HEK293 (cell line): ENCODE measurements around the gene KCNJ14.

Source experiments
- CTCF ChIA-PET: fragments of 350-600 bp; formaldehyde crosslinking; extraction: SDS; loops from one replicate; lab custom pipeline; 2021; ENCODE audit warnings: antibody characterized with exemption; lab: Yijun Ruan, JAX
- POLR2A ChIA-PET: fragments of 300-600 bp; formaldehyde crosslinking; extraction: SDS; loops from one replicate; lab custom pipeline; 2020; ENCODE audit warnings: antibody characterized with exemption, inconsistent platforms; lab: Yijun Ruan, JAX
- H3K27ac ChIP-seq: fragments of 200-500 bp; sonication (Bioruptor generic); 2 replicates; pipeline ENCODE4 v1.5.1; 2014; ENCODE audit warnings: low read depth, low read length, control low read depth, inconsistent platforms; ENCODE audit errors: extremely low read depth
- H3K36me3 ChIP-seq, 2 experiments: fragments of 200-500 bp in 1 of 2; sonication (Bioruptor generic) in 1 of 2; 1 replicate in 1 of 2; 2 replicates in 1 of 2; pipeline ENCODE4 v1.5.1; 2014 to 2017; ENCODE audit warnings: inconsistent platforms in 2 of 2, low read length in 2 of 2; ENCODE audit not compliant: control insufficient read depth in 2 of 2, insufficient read depth in 1 of 2
- H3K4me1 ChIP-seq: fragments of 200-500 bp; sonication (Bioruptor generic); 2 replicates; pipeline ENCODE4 v1.5.1; 2014; ENCODE audit warnings: mild to moderate bottlenecking, low read length, inconsistent platforms; ENCODE audit not compliant: control insufficient read depth, insufficient read depth
- H3K4me3 ChIP-seq: 2 replicates; pipeline ENCODE4 v1.5.1; 2011; ENCODE audit warnings: low read depth, mild to moderate bottlenecking, control low read depth, low read length, moderate library complexity
- H3K9me3 ChIP-seq: fragments of 200-500 bp; sonication (Bioruptor generic); 2 replicates; pipeline ENCODE4 v1.5.1; 2014; ENCODE audit warnings: low read depth, low read length, inconsistent platforms; ENCODE audit not compliant: control insufficient read depth, insufficient read depth
- CTCF ChIP-seq: fragments of 450-650 bp; formaldehyde crosslinking; IDR thresholded peaks from 2 replicates; pipeline ENCODE4 v1.5.1; 2016; ENCODE audit warnings: missing biosample characterization, missing genetic modification characterization
- GLI4 ChIP-seq: fragments of 450-650 bp; formaldehyde crosslinking; IDR thresholded peaks from 2 replicates; pipeline ENCODE4 v1.5.1; 2016; ENCODE audit warnings: missing biosample characterization, missing genetic modification characterization
- KLF8 ChIP-seq: fragments of 450-650 bp; formaldehyde crosslinking; IDR thresholded peaks from 2 replicates; pipeline ENCODE4 v1.5.1; 2016; ENCODE audit warnings: missing biosample characterization, missing genetic modification characterization
- MEIS1 ChIP-seq: sonication (generic); formaldehyde crosslinking; IDR thresholded peaks from 2 replicates; pipeline ENCODE4 v1.8.1; 2022; ENCODE audit warnings: missing genetic modification reagents, mild to moderate bottlenecking, borderline replicate concordance
- MZF1 ChIP-seq: fragments of 450-650 bp; formaldehyde crosslinking; IDR thresholded peaks from 2 replicates; pipeline ENCODE4 v1.5.1; 2017; ENCODE audit warnings: missing biosample characterization, missing genetic modification characterization, borderline replicate concordance
- PRDM1 ChIP-seq: fragments of 450-650 bp; formaldehyde crosslinking; IDR thresholded peaks from 2 replicates; pipeline ENCODE4; 2016; ENCODE audit warnings: missing biosample characterization, missing genetic modification characterization
- PRDM4 ChIP-seq: fragments of 450-650 bp; formaldehyde crosslinking; IDR thresholded peaks from 2 replicates; pipeline ENCODE4 v1.5.1; 2017; ENCODE audit warnings: missing biosample characterization, missing genetic modification characterization
- SCRT1 ChIP-seq: fragments of 450-650 bp; formaldehyde crosslinking; IDR thresholded peaks from 2 replicates; pipeline ENCODE4 v1.5.1; 2016; ENCODE audit warnings: missing biosample characterization, missing genetic modification characterization, borderline replicate concordance
- ZNF148 ChIP-seq: fragments of 450-650 bp; formaldehyde crosslinking; IDR thresholded peaks from 2 replicates; pipeline ENCODE4 v1.5.0; 2017; ENCODE audit warnings: missing biosample characterization, missing genetic modification characterization, borderline replicate concordance
- ZNF155 ChIP-seq: fragments of 450-650 bp; formaldehyde crosslinking; IDR thresholded peaks from 2 replicates; pipeline ENCODE4 v1.5.1; 2016; ENCODE audit warnings: missing biosample characterization, missing genetic modification characterization
- ZNF16 ChIP-seq: fragments of 450-650 bp; formaldehyde crosslinking; IDR thresholded peaks from 2 replicates; pipeline ENCODE4 v1.5.1; 2016; ENCODE audit warnings: low read depth, missing biosample characterization, missing genetic modification characterization
- ZNF214 ChIP-seq: fragments of 450-650 bp; formaldehyde crosslinking; IDR thresholded peaks from 2 replicates; pipeline ENCODE4 v1.5.1; 2017; ENCODE audit warnings: missing biosample characterization, mild to moderate bottlenecking, missing genetic modification characterization, borderline replicate concordance
- ZNF26 ChIP-seq: fragments of 450-650 bp; formaldehyde crosslinking; IDR thresholded peaks from 2 replicates; pipeline ENCODE4 v1.5.1; 2016; ENCODE audit warnings: missing biosample characterization, missing genetic modification characterization
- ZNF350 ChIP-seq: fragments of 450-650 bp; formaldehyde crosslinking; IDR thresholded peaks from 2 replicates; pipeline ENCODE4 v1.5.0; 2017; ENCODE audit warnings: missing biosample characterization, mild to moderate bottlenecking, missing genetic modification characterization
- ZNF510 ChIP-seq: fragments of 450-650 bp; formaldehyde crosslinking; IDR thresholded peaks from 2 replicates; pipeline ENCODE4 v1.5.1; 2018; ENCODE audit warnings: mild to moderate bottlenecking, missing genetic modification characterization, missing biosample characterization; ENCODE audit not compliant: insufficient replicate concordance
- ZNF530 ChIP-seq: fragments of 450-650 bp; formaldehyde crosslinking; IDR thresholded peaks from 2 replicates; pipeline ENCODE4 v1.5.1; 2016; ENCODE audit warnings: low read depth, missing biosample characterization, missing genetic modification characterization
- ZNF623 ChIP-seq: fragments of 450-650 bp; formaldehyde crosslinking; IDR thresholded peaks from 2 replicates; pipeline ENCODE4 v1.5.1; 2016; ENCODE audit warnings: missing biosample characterization, missing genetic modification characterization
- ZNF629 ChIP-seq: fragments of 450-650 bp; formaldehyde crosslinking; IDR thresholded peaks from 2 replicates; pipeline ENCODE4 v1.5.1; 2017; ENCODE audit warnings: missing biosample characterization, missing genetic modification characterization
- ZNF670 ChIP-seq: fragments of 450-650 bp; formaldehyde crosslinking; IDR thresholded peaks from 2 replicates; pipeline ENCODE4 v1.5.1; 2016; ENCODE audit warnings: missing biosample characterization, missing genetic modification characterization, low read depth
- ZNF692 ChIP-seq: fragments of 450-650 bp; formaldehyde crosslinking; IDR thresholded peaks from 2 replicates; pipeline ENCODE4 v1.5.1; 2016; ENCODE audit warnings: missing biosample characterization, missing genetic modification characterization
- ZNF791 ChIP-seq: fragments of 450-650 bp; formaldehyde crosslinking; IDR thresholded peaks from 2 replicates; pipeline ENCODE4 v1.5.1; 2016; ENCODE audit warnings: missing biosample characterization, missing genetic modification characterization

The KCNJ14 gene

GRCh38 chr19:48481846-48482639 lies 26.7 kb downstream of the KCNJ14 start (continued):
- TF ChIP-seq SCRT1 (no peak), ZNF791 (tag by site-specific recombination) (no peak), PRDM1 (tag by site-specific recombination) (no peak), ZNF350 (tag by site-specific recombination) (no peak)
- TF ChIP-seq, all 188 proteins: peak for 14

GRCh38 chr19:48483301-48483700 lies 27.9 kb downstream of the KCNJ14 start:
- no peaks in the 10 kb centered on the region for H3K4me1 ChIP-seq
- CTCF ChIA-PET = interaction anchor here (0.7 kb wide), 1 partner anchor 211 kb away, joined by 3 read pairs; no protein-coding TSS in a partner anchor
- TF ChIP-seq KLF8 = no peak
- no peak for TF ChIP-seq ZNF350 (tag by site-specific recombination)
- TF ChIP-seq ZNF623 = no peak
- TF ChIP-seq ZNF148 = no peak
- no peak for TF ChIP-seq ZNF214 (tag by site-specific recombination)
- no peak for TF ChIP-seq ZNF155 (tag by site-specific recombination)
- no peak for TF ChIP-seq CTCF (tag by site-specific recombination)
- no peak for TF ChIP-seq ZNF692 (tag by site-specific recombination)
- no peak for TF ChIP-seq ZNF530 (tag by site-specific recombination)
- no peak for TF ChIP-seq ZNF629 (tag by site-specific recombination)
- no peak for TF ChIP-seq MEIS1 (CRISPR knock-in tag)
- no peak for TF ChIP-seq PRDM4 (tag by site-specific recombination)
- no peak for TF ChIP-seq GLI4 (tag by site-specific recombination)
- TF ChIP-seq ZNF510 (tag by site-specific recombination) = no peak
- TF ChIP-seq ZNF26 (tag by site-specific recombination) = no peak
- TF ChIP-seq ZNF670 (tag by site-specific recombination) = no peak
- TF ChIP-seq ZNF16 (tag by site-specific recombination) = no peak
- TF ChIP-seq MZF1 = no peak
- TF ChIP-seq, all 188 proteins: peak for 0
- Histone ChIP-seq H3K9me3 (no peaks in the 10 kb centered on the region), H3K4me3 (no peak overlapping the region), H3K27ac (no peak overlapping the region), H3K36me3 (peaks cover 15 to 22% of the 10 kb centered on the region in 2 experiments; a peak in 2 of 3 replicates)
- POLR2A ChIA-PET = interaction anchor here (0.8 kb wide), 1 partner anchor 10 kb away, joined by 3 read pairs; no protein-coding TSS in a partner anchor
